ENCODE measurements around the gene COL5A1.
"Not testable (repeated sequence)": the region's sequence is repeated elsewhere in the genome, so short reads cannot be mapped to it uniquely, and the experiment has no call there.

COL5A1 gene

GRCh38 chr9:134712243-134712642 lies 70.6 kb downstream of the COL5A1 start:
- DNase-seq, result no peak

DNA sequence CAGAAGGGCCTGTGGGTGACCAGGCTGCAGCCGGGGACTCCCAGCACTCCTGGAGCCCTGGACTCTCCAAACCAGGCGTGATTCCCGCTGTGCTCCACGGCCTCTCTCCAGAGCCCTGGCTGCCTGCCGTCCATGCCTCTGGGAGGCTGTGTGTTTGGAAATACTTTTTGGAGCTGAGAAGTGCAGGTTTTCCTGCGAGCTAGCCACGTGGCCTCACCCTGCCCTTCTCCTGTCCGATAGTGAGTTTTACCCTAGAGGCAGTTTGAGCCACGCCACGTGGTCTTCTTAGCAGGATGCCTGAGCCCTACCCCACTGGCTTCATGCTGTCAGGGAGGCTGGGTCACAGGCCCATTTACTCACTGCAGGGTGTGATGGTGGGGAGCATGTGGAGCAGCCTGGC lies 71.3 kb downstream of the COL5A1 start:
- no peak for DNase-seq

DNA sequence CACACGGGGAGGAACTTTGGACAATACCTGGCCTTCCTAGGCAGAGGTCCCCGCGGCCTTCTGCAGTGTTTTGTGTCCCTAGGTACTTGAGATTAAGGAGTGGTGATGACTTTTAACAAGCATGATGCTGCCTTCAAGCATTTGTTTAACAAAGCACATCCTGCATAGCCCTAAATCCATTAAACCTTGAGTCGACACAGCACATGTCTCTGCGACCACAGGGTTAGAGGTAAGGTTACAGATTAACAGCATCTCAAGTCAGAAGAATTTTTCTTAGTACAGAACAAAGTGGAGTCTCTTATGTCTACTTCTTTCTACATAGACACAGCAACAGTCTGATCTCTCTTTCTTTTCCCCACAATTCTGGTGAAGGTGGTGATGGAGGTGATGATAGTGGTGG lies 73.9 kb downstream of the COL5A1 start:
- DNase-seq, result not testable (repeated sequence)

DNA sequence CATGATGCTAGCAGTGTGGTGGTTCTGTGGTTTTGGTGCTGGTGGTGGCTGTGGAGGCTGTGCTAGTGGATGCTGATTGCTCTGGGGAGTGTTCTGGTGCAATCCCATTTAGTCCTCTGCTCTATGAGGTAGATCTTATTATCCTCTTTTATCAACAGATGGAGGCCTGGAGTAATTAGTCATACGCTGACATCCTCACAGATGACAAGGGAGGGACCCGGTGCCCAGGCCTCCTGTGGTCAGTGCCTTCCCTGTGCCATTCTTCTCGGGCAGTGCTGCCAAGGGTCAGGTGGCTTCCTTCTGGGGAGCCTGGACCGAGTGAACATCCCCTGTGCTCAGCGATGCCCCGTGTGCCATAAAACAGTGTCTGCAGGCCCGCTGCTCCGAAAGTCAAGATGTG lies 74.5 kb downstream of the COL5A1 start:
- DNase-seq, result no peak

DNA sequence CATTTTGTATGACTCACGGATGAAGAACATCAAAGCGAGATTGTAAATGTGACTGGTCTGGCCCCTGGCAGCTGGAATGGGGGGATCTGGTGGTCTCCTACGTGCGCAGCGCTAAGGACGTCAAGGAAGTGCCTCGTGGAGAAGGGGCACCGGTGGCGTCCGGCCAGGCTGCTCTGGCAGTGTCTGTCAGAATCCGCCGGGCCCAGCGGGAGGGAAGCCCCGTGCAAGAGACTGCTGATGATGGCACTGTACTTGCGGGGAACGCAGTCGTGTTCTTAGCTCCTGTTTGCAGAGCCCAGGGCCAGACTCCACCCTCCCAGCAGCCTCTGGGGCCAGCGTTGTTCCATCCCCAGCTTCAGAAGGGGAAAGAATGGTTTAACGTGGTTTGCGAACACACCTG lies 75.5 kb downstream of the COL5A1 start:
- no peak for DNase-seq

- DNase-seq, result no peak
Measured at GRCh38 chr9:134717924-134718645, 76.5 kb downstream of the COL5A1 start.

GRCh38 chr9:134719331-134719730 lies 77.7 kb downstream of the COL5A1 start:
- no peak for DNase-seq

GRCh38 chr9:134720136-134720753 lies 78.6 kb downstream of the COL5A1 start:
- DNase-seq, result no peak

GRCh38 chr9:134720796-134721195 lies 79.2 kb downstream of the COL5A1 start:
- no peak for DNase-seq

- no peak for DNase-seq
Measured at GRCh38 chr9:134721344-134721743, 79.7 kb downstream of the COL5A1 start.

GRCh38 chr9:134722120-134722701 lies 80.6 kb downstream of the COL5A1 start:
- no peak for DNase-seq

DNA sequence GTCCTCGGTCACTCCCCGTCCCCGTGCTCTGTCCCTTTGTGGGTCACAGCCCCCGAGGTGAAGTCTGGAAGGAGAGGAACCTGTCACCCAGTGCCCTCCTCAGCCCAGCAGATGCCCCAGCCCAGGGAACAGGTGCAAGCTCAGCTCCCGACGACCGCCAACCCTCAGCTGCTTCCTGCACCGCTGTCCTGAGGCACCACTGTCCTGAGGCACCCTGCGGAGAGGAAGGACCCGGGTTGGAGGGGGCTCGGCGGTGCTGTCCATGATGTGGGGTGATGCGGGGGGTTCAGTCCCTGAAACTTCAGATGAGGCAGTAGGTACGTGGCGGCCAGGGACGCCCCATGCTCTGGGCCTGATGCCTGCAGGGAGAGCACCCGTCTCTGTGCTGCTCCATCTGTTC lies 81.4 kb downstream of the COL5A1 start:
- DNase-seq, result no peak

DNA sequence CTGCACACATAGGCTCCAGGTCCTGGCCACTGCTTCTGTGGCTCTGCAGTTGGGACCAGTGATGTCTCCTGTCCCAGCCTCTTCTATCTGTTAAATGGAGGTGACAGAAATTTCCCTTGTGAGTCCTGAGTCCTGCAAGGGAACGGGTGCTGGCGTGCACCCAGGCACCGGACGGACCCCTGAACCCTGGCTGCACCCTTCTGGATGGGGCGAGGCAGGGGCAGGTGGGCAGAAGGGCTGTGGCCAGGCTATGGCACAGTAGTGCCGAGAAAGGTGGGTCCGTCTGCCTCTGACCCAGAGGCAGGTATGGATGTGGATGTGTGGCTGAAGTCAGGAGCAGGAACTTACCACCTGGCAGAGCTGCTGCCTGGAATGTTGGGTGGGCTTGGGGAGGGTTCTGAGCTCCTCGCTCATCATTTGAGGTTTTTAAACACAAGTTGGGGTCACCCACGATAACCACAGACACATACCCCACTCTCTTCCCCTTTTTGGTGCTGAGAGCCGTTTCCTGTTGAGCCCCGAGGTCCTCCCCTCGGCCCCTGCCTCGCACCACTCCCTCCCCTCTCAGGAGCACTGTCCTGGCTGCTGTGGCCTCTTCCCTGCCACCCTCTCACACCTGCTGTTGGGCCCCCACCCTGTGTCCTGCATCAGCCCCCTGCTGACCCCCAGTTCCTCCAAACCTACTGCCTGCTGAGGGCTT lies 82.0 kb downstream of the COL5A1 start:
- DNase-seq, result no peak

DNA sequence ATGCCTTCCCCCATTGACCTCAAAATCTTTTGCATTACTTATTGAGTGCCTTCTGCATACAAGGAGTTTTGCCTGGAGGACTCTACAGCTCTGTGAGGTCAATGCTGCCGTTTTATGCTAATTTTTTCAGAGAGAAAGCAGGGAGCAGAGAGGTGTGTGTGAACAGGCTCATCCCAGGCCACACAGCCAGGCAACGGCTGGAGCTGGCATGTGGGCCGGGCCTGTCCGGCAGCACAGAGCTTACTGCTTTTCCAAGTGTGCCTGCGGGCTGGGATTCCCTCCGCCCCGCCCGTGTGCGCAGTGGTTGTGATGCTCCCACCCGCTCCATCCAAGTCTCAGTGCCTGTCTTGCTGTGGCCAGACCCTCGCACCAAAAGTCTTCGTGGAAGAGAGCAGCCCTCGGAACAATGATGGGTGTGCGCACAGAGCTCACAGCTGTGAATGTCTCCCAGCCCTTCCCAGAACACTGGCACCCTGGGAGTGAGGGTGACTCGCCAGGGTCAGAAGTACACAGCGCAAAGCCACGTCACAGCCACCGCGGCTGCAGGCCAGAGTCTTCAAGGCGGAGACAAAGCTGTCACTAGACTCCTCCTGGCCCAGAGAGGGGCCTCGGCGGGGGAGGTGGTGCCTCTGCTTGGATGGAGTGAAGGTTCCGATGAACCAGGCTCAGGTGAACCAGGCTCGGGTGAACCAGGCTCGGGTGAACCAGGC lies 82.8 kb downstream of the COL5A1 start:
- DNase-seq, result no peak

DNA sequence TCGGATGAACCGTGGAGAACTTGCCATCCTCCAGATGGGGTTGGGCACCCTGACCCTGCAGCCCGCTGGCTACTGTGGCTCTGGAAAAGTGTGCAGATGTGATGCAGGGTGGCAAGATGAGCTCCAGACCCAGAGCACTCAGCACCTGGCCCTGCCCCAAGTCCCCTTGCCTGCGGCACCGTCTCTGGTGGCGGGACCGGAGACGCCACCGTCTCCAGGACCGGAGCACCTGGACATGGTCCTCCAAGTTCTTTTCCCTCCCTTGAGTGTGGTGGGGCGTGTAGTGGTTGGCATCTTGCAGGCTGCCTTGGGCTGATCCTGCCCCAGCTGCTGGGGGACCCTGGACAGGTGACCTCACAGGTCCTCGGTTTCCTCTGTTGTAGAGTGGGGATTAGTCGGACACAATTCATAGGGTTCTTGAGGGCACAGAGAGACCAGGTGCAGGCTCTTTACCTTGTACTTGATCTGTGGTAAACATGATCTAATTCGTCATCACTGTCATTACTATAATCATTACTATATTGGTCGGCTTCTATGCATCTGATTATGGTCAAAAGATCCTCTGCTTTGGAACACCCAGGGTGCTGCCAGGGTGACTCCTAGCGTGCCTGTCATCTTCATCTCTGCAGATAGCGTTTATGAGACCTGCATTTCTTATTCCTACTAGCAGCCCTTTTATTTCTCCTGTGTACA lies 83.5 kb downstream of the COL5A1 start:
- no peak for DNase-seq

DNA sequence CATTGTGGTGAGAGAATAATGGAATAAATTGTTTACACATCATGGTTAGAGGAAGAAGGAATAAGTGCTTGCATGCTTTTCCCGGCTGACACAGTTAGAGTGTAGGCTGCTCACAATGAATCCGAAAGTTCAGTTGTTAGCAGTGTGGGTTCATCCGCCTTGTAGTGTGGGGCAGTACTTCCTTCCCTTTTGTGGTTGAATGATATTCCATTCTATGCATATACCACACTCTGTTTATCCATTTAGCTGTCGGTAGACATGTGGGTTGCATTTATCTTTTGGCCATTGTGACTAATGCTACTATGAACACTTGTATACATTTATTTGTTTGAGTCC lies 84.0 kb downstream of the COL5A1 start:
- no peak for DNase-seq

- no peak for DNase-seq
Measured at GRCh38 chr9:134726026-134726721, 84.6 kb downstream of the COL5A1 start.

DNA sequence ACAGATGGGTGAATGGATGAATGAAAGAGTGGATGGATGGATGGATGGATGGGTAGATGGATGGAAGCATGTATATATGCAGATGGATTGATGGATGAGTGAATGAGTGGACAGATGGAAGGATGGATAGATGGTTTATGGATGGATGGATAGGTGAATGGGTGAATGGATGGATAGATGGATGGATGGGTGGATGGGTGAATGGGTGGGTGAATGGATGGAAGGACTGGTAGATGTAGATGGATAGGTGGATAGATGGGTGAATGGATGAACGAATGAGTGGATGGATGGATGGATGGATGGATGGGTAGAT lies 85.1 kb downstream of the COL5A1 start:
- DNase-seq, result no peak

DNA sequence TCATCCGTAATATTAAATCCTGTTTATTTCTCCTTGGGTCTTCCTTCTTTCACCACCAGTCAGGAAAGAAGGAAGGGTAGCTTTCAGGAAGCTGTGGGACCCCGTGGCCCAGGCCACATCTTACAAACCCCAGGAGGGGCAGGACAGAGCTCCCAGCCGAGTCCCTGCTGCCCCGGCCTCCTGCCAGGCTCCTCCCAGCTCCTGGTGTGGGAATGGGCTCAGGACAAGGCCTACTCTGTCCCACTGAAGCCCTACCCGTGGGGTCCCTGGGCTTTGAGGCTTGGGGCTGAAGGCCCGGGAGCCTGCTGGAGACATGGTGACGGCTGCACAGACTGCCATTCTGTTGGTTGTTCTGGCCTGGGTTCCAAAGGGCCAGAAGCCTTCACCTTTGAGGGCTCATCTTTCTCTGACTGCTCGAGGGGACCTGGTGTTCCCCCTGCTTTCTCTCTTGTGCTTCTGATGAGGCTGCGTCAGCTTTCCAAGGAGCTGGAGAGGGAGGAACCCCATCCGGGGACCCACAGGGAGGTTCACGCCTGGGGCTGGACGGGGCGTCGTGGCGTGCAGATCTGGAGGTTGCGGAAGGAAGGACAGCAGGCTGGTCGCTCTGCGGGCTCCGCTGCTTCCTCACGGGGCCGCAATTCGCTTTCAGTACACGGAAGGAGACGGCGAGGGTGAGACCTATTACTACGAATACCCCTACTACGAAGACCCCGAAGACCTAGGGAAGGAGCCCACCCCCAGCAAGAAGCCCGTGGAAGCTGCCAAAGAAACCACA lies 86.6 kb downstream of the COL5A1 start:
- no peak for DNase-seq

GRCh38 chr9:134728801-134729495 lies 87.3 kb downstream of the COL5A1 start:
- DNase-seq, result no peak
